Measurements from ENCODE around the gene NR5A1. TPM values are rescaled to one million over a fixed set of nuclear protein-coding genes. Genes with fewer than 3 reads are reported as not detected.

Gene NR5A1
- total RNA-seq, 1 experiment from 2014 or later = 0.64 TPM

DNA sequence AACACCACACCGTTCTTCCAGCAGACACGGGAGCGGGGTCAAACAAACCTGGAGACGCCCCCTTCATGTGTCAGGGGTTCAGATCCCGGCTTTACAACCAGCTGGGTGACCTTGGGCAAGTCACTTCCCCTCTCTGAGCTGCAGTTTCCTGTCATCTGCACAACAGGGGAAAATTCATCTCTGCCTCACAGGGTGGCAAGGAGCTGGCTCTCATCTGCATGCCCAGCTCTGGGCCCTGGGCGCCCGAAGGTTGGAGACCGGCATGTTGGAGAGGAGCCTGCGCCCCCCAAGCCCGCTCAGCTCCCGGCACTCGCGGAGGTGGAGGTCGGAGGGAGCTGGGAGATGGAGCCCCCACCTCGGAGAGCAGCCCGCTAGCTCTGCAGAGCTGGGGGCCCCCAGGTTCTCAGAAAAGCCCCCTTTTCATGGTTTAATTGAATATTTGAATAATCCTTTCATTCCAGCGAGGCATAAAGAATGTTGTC, 20.4 kb downstream of the NR5A1 start:
- no peak for DNase-seq (ENCODE audit: low read depth, low spot score)
- Histone ChIP-seq H3K9ac (ENCODE audit: low read length) (no peak overlapping the region), H3K79me2 (ENCODE audit: insufficient read depth, low read length) (no peaks in the 10 kb centered on the region), H3K9me2 (ENCODE audit: insufficient read depth) (no peaks in the 10 kb centered on the region), H4K20me1 (ENCODE audit: insufficient read depth) (no peaks in the 10 kb centered on the region), H3K36me3 (ENCODE audit: control insufficient read depth in 1 of 2, insufficient read depth in 2 of 2, low read length in 2 of 2) (no peaks in the 10 kb centered on the region), H3K27me3 (ENCODE audit: insufficient read depth, low read length) (no peaks in the 10 kb centered on the region), H3K4me3 (replicated peaks in 1 of 2; ENCODE audit: low read depth in 1 of 2, low read length in 2 of 2) (no peak overlapping the region), H3K9me3 (ENCODE audit: control insufficient read depth in 1 of 2, insufficient read depth in 1 of 2, low read depth in 1 of 2, low read length in 2 of 2) (no peaks in the 10 kb centered on the region), H2AFZ (ENCODE audit: low read depth, low read length, poor library complexity, severe bottlenecking) (no peak overlapping the region), H3K4me1 (ENCODE audit: control insufficient read depth in 1 of 2, insufficient read depth in 2 of 2, low read length in 2 of 2) (peaks cover 4 to 7% of the 10 kb centered on the region in 2 experiments; a peak in 3 of 4 replicates), H3K27ac (ENCODE audit: low read depth, low read length) (no peak overlapping the region), H3K4me2 (ENCODE audit: low read length) (no peak overlapping the region)
- no peak for TF ChIP-seq TCF7L2 (IDR thresholded peaks at IDR 0.05; ENCODE audit: borderline replicate concordance, extremely low read depth, insufficient read depth, insufficient read length)
- intact Hi-C loops (cut with micrococcal nuclease) = no loop called here
- ChIA-PET CTCF (no interaction called here), POLR2A (no interaction called here), RAD21 (ENCODE audit: low non-redundant PET in 1 of 2, low total read pairs in 2 of 2, uncharacterized antibody in 2 of 2, unreplicated experiment in 2 of 2) (no interaction called here)
- no TSS peak for BruUV-seq (replicated peaks)
- no peak for ATAC-seq

DNA sequence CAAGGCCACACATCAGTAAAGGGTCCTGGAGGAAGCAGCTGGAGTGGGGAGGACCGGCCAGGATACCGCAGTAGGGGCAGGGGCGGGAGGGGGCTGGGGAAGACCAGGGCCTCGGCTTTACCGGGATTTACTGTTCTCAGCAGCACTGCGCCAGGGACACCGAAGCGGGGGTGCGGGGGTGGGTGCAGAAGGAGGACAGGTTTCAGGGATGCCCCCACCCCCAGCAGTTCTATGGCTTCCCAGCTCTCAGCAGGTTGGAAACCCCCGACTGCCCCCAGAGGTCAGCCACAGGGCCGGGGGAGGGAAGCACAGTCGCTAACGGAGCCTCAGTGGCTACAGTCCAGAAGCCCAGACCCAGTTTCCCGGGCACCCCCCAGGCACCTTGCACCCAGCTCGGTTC, 21.3 kb downstream of the NR5A1 start:
- Histone ChIP-seq H3K4me2 (ENCODE audit: low read length) (no peak overlapping the region), H3K79me2 (ENCODE audit: insufficient read depth, low read length) (no peaks in the 10 kb centered on the region), H3K9me3 (ENCODE audit: control insufficient read depth in 1 of 2, insufficient read depth in 1 of 2, low read depth in 1 of 2, low read length in 2 of 2) (no peaks in the 10 kb centered on the region), H3K36me3 (ENCODE audit: control insufficient read depth in 1 of 2, insufficient read depth in 2 of 2, low read length in 2 of 2) (no peaks in the 10 kb centered on the region), H3K9me2 (ENCODE audit: insufficient read depth) (no peaks in the 10 kb centered on the region), H4K20me1 (ENCODE audit: insufficient read depth) (no peaks in the 10 kb centered on the region), H3K4me3 (replicated peaks in 1 of 2; ENCODE audit: low read depth in 1 of 2, low read length in 2 of 2) (no peak overlapping the region), H3K27me3 (ENCODE audit: insufficient read depth, low read length) (no peaks in the 10 kb centered on the region), H3K27ac (ENCODE audit: low read depth, low read length) (no peak overlapping the region), H3K9ac (ENCODE audit: low read length) (no peak overlapping the region), H3K4me1 (ENCODE audit: control insufficient read depth in 1 of 2, insufficient read depth in 2 of 2, low read length in 2 of 2) (peaks cover 4 to 8% of the 10 kb centered on the region in 2 experiments; a peak in 3 of 4 replicates), H2AFZ (ENCODE audit: low read depth, low read length, poor library complexity, severe bottlenecking) (no peak overlapping the region)
- ATAC-seq (no peak), DNase-seq (ENCODE audit: low read depth, low spot score) (no peak)
- POLR2A ChIA-PET = no interaction called here
- RAD21 ChIA-PET (ENCODE audit: low non-redundant PET in 1 of 2, low total read pairs in 2 of 2, uncharacterized antibody in 2 of 2, unreplicated experiment in 2 of 2) = no interaction called here
- intact Hi-C loops (cut with micrococcal nuclease) = no loop called here
- CTCF ChIA-PET = no interaction called here
- no TSS peak for BruUV-seq (replicated peaks)
- no peak for TF ChIP-seq SP1 (IDR thresholded peaks at IDR 0.05; ENCODE audit: low read depth)
- TF ChIP-seq ZNF274 (IDR thresholded peaks at IDR 0.05; ENCODE audit: low read depth, low read length) = no peak
- no peak for TF ChIP-seq CEBPB (IDR thresholded peaks at IDR 0.05; ENCODE audit: low read depth)
- TF ChIP-seq, protein P1, sequence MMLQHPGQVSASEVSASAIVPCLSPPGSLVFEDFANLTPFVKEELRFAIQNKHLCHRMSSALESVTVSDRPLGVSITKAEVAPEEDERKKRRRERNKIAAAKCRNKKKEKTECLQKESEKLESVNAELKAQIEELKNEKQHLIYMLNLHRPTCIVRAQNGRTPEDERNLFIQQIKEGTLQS (IDR thresholded peaks at IDR 0.05) = no peak
- no peak for TF ChIP-seq TCF7L2 (IDR thresholded peaks at IDR 0.05; ENCODE audit: borderline replicate concordance, extremely low read depth, insufficient read depth, insufficient read length)
- TF ChIP-seq, protein P2, sequence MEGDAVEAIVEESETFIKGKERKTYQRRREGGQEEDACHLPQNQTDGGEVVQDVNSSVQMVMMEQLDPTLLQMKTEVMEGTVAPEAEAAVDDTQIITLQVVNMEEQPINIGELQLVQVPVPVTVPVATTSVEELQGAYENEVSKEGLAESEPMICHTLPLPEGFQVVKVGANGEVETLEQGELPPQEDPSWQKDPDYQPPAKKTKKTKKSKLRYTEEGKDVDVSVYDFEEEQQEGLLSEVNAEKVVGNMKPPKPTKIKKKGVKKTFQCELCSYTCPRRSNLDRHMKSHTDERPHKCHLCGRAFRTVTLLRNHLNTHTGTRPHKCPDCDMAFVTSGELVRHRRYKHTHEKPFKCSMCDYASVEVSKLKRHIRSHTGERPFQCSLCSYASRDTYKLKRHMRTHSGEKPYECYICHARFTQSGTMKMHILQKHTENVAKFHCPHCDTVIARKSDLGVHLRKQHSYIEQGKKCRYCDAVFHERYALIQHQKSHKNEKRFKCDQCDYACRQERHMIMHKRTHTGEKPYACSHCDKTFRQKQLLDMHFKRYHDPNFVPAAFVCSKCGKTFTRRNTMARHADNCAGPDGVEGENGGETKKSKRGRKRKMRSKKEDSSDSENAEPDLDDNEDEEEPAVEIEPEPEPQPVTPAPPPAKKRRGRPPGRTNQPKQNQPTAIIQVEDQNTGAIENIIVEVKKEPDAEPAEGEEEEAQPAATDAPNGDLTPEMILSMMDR (IDR thresholded peaks at IDR 0.05 in 2 of 3, conservative IDR thresholded peaks at IDR 0.05 in 1 of 3; ENCODE audit: borderline replicate concordance in 1 of 3, insufficient read depth in 1 of 3, low read depth in 2 of 3, low read length in 2 of 3) = no peak
- no peak for TF ChIP-seq POLR2AphosphoS5 (IDR thresholded peaks at IDR 0.05; ENCODE audit: low read depth, low read length)
- TF ChIP-seq CBX3 (IDR thresholded peaks at IDR 0.05; ENCODE audit: low read depth) = no peak
- no peak for TF ChIP-seq FOSL1 (IDR thresholded peaks at IDR 0.05; ENCODE audit: low read depth)
- no peak for TF ChIP-seq EZH2 (IDR thresholded peaks at IDR 0.05)
- TF ChIP-seq, protein P3, sequence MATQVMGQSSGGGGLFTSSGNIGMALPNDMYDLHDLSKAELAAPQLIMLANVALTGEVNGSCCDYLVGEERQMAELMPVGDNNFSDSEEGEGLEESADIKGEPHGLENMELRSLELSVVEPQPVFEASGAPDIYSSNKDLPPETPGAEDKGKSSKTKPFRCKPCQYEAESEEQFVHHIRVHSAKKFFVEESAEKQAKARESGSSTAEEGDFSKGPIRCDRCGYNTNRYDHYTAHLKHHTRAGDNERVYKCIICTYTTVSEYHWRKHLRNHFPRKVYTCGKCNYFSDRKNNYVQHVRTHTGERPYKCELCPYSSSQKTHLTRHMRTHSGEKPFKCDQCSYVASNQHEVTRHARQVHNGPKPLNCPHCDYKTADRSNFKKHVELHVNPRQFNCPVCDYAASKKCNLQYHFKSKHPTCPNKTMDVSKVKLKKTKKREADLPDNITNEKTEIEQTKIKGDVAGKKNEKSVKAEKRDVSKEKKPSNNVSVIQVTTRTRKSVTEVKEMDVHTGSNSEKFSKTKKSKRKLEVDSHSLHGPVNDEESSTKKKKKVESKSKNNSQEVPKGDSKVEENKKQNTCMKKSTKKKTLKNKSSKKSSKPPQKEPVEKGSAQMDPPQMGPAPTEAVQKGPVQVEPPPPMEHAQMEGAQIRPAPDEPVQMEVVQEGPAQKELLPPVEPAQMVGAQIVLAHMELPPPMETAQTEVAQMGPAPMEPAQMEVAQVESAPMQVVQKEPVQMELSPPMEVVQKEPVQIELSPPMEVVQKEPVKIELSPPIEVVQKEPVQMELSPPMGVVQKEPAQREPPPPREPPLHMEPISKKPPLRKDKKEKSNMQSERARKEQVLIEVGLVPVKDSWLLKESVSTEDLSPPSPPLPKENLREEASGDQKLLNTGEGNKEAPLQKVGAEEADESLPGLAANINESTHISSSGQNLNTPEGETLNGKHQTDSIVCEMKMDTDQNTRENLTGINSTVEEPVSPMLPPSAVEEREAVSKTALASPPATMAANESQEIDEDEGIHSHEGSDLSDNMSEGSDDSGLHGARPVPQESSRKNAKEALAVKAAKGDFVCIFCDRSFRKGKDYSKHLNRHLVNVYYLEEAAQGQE (IDR thresholded peaks at IDR 0.05; ENCODE audit: low read depth) = no peak
- TF ChIP-seq RAD21 (IDR thresholded peaks at IDR 0.05; ENCODE audit: low read depth) = no peak
- TF ChIP-seq, protein P4, sequence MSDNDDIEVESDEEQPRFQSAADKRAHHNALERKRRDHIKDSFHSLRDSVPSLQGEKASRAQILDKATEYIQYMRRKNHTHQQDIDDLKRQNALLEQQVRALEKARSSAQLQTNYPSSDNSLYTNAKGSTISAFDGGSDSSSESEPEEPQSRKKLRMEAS (IDR thresholded peaks at IDR 0.05) = no peak
- TF ChIP-seq SIN3A (IDR thresholded peaks at IDR 0.05; ENCODE audit: low read depth) = no peak
- TF ChIP-seq EGR1 (IDR thresholded peaks at IDR 0.05; ENCODE audit: low read depth) = no peak

Data from HCT116 (cell line).